WTC11 (cell line): ENCODE results near the gene ZNF236. TPM values are rescaled to one million over a fixed set of nuclear protein-coding genes. Genes with fewer than 3 reads are reported as not detected.

ENCODE experiments used
- ATAC-seq: fragments of 200-7000 bp; cut with Tn5 transposase; 2 replicates; pipeline ENCODE4 v1.10.0; 2021; ENCODE audit warnings: mild to moderate bottlenecking, moderate library complexity
- CTCF ChIA-PET: fragments of 300-600 bp; sonication (Branson Sonifier 250); formaldehyde crosslinking; loops from one replicate; lab custom pipeline; 2021; ENCODE audit warnings: antibody characterized with exemption; lab: Charles Lee
- POLR2A ChIA-PET: fragments of 350-600 bp; sonication (Branson Sonifier 250); formaldehyde crosslinking; loops from one replicate; lab custom pipeline; 2021; ENCODE audit warnings: antibody characterized with exemption; lab: Charles Lee
- DNase-seq: peaks from one replicate; pipeline ENCODE4 v3.0.0; 2021; ENCODE audit warnings: low spot score
- H3K27ac Mint-ChIP-seq: 2 replicates; pipeline ENCODE4 v1.8.0; 2021; ENCODE audit warnings: mixed read lengths
- H3K27me3 Mint-ChIP-seq: 2 replicates; pipeline ENCODE4 v1.8.0; 2021; ENCODE audit warnings: low read depth, mild to moderate bottlenecking, moderate library complexity, mixed read lengths
- H3K36me3 Mint-ChIP-seq: 2 replicates; pipeline ENCODE4 v1.8.0; 2021; ENCODE audit warnings: mixed read lengths
- H3K4me1 Mint-ChIP-seq: 2 replicates; pipeline ENCODE4 v1.8.0; 2022; ENCODE audit warnings: mixed read lengths
- H3K4me3 Mint-ChIP-seq: 2 replicates; pipeline ENCODE4 v1.8.0; 2021; ENCODE audit warnings: mild to moderate bottlenecking, moderate library complexity, mixed read lengths
- H3K9me3 Mint-ChIP-seq: 2 replicates; pipeline ENCODE4 v1.8.0; 2021; ENCODE audit warnings: mixed read lengths
- CREB1 ChIP-seq: sonication (generic); formaldehyde crosslinking; IDR thresholded peaks from 2 replicates; pipeline ENCODE4 v1.8.0; 2023; ENCODE audit warnings: mild to moderate bottlenecking, missing genetic modification reagents
- ELF4 ChIP-seq: sonication (generic); formaldehyde crosslinking; IDR thresholded peaks from 2 replicates; pipeline ENCODE4 v1.8.1; 2022; ENCODE audit warnings: low read depth, mild to moderate bottlenecking, moderate library complexity, missing genetic modification reagents
- EMX1 ChIP-seq: fragments of 250-450 bp; sonication (Bioruptor Pico); IDR thresholded peaks from 2 replicates; pipeline ENCODE4 v1.8.0; 2021; ENCODE audit warnings: mild to moderate bottlenecking
- FOXP1 ChIP-seq: sonication (generic); formaldehyde crosslinking; IDR thresholded peaks from 2 replicates; pipeline ENCODE4 v1.8.0; 2022; ENCODE audit warnings: missing genetic modification reagents, mild to moderate bottlenecking, moderate library complexity, borderline replicate concordance
- GTF2I ChIP-seq: fragments of 250-450 bp; sonication (Bioruptor Pico); conservative IDR thresholded peaks from 2 replicates; pipeline ENCODE4 v1.4.0; 2021; ENCODE audit warnings: mild to moderate bottlenecking
- HMGA2 ChIP-seq: fragments of 250-450 bp; sonication (Bioruptor Pico); IDR thresholded peaks from 2 replicates; pipeline ENCODE4 v1.4.0; 2021; ENCODE audit warnings: mild to moderate bottlenecking, moderate library complexity
- NFATC4 ChIP-seq: fragments of 250-450 bp; sonication (Bioruptor Pico); IDR thresholded peaks from 2 replicates; pipeline ENCODE4 v1.9.0; 2021; ENCODE audit warnings: mild to moderate bottlenecking
- TEAD1 ChIP-seq: sonication (generic); formaldehyde crosslinking; IDR thresholded peaks from 2 replicates; pipeline ENCODE4 v1.8.0; 2022; ENCODE audit warnings: mild to moderate bottlenecking, missing genetic modification reagents
- ZBTB21 ChIP-seq: sonication (generic); formaldehyde crosslinking; IDR thresholded peaks from 2 replicates; pipeline ENCODE4 v1.8.1; 2023; ENCODE audit warnings: mild to moderate bottlenecking, missing genetic modification reagents, borderline replicate concordance
- ZNF263 ChIP-seq: sonication (generic); formaldehyde crosslinking; IDR thresholded peaks from 2 replicates; pipeline ENCODE4 v1.8.1; 2022; ENCODE audit warnings: low read depth, mild to moderate bottlenecking, moderate library complexity, missing genetic modification reagents
- total RNA-seq: library from RNA; stranded (reverse); gene quantifications from 3 replicates; pipeline ENCODE4 v1.2.3, GENCODE V29; 2021
- TF ChIP-seq, protein P1 (sequence below): sonication (generic); formaldehyde crosslinking; IDR thresholded peaks from 2 replicates; pipeline ENCODE4 v1.8.1; 2023; ENCODE audit warnings: mild to moderate bottlenecking, missing genetic modification reagents, moderate library complexity
- TF ChIP-seq, protein P2 (sequence below): sonication (generic); formaldehyde crosslinking; IDR thresholded peaks from 2 replicates; pipeline ENCODE4 v1.8.0; 2022; ENCODE audit warnings: mild to moderate bottlenecking, missing genetic modification reagents
- TF ChIP-seq, protein P3 (sequence below): sonication (generic); formaldehyde crosslinking; IDR thresholded peaks from 2 replicates; pipeline ENCODE4 v1.8.1; 2022; ENCODE audit warnings: low read depth, mild to moderate bottlenecking, moderate library complexity, missing genetic modification reagents, borderline replicate concordance
- TF ChIP-seq, protein P4 (sequence below): fragments of 250-450 bp; sonication (Bioruptor Pico); conservative IDR thresholded peaks from 2 replicates; pipeline ENCODE4 v1.9.0; 2021; ENCODE audit warnings: mild to moderate bottlenecking
- TF ChIP-seq, protein P5 (sequence below): sonication (generic); formaldehyde crosslinking; IDR thresholded peaks from 2 replicates; pipeline ENCODE4 v1.8.1; 2022; ENCODE audit warnings: low read depth, missing genetic modification reagents, borderline replicate concordance
- TF ChIP-seq, protein P6 (sequence below): sonication (generic); formaldehyde crosslinking; IDR thresholded peaks from 2 replicates; pipeline ENCODE4 v1.8.1; 2023; ENCODE audit warnings: mild to moderate bottlenecking, missing genetic modification reagents
- TF ChIP-seq, protein P7 (sequence below): fragments of 250-450 bp; sonication (Bioruptor Pico); IDR thresholded peaks from 2 replicates; pipeline ENCODE4 v1.9.0; 2021; ENCODE audit warnings: moderate library complexity, mild to moderate bottlenecking, inconsistent platforms, borderline replicate concordance
- TF ChIP-seq, protein P8 (sequence below): sonication (generic); formaldehyde crosslinking; IDR thresholded peaks from 2 replicates; pipeline ENCODE4 v1.8.0; 2022; ENCODE audit warnings: mild to moderate bottlenecking, missing genetic modification reagents

The ZNF236 gene
- total RNA-seq, 1 experiment from 2014 or later, result 19.9 TPM

DNA sequence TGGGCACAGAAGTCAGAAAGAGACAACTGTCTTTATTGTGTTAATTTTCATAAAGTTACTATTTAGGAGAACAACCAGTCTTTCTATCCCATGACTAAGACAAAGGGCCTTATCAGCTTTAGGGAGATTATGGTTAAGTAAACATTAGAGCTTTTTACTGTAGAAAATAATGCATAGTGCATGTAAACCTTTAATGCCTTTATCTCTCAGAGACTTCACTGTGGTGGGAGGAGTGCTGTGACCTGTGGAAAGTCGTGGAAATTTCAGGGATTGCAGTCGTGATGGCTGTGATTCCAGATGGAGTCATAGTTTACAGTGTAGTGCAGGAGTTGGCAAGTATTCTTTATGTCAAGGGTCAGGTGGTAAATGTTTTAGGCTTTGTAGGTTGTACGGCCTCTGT lies 15.8 kb downstream of the ZNF236 start (continued):
- TF ChIP-seq, protein P1, sequence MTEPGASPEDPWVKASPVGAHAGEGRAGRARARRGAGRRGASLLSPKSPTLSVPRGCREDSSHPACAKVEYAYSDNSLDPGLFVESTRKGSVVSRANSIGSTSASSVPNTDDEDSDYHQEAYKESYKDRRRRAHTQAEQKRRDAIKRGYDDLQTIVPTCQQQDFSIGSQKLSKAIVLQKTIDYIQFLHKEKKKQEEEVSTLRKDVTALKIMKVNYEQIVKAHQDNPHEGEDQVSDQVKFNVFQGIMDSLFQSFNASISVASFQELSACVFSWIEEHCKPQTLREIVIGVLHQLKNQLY (CRISPR knock-in tag), result no peak
- TF ChIP-seq EMX1 (no peak), ZNF263 (CRISPR knock-in tag) (no peak), CREB1 (CRISPR knock-in tag) (no peak), ZBTB21 (no peak), HMGA2 (CRISPR knock-in tag) (no peak), GTF2I (CRISPR knock-in tag) (no peak), TEAD1 (CRISPR knock-in tag) (no peak), FOXP1 (no peak)
- TF ChIP-seq, protein P2, sequence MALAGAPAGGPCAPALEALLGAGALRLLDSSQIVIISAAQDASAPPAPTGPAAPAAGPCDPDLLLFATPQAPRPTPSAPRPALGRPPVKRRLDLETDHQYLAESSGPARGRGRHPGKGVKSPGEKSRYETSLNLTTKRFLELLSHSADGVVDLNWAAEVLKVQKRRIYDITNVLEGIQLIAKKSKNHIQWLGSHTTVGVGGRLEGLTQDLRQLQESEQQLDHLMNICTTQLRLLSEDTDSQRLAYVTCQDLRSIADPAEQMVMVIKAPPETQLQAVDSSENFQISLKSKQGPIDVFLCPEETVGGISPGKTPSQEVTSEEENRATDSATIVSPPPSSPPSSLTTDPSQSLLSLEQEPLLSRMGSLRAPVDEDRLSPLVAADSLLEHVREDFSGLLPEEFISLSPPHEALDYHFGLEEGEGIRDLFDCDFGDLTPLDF, result no peak
- TF ChIP-seq, protein P3, sequence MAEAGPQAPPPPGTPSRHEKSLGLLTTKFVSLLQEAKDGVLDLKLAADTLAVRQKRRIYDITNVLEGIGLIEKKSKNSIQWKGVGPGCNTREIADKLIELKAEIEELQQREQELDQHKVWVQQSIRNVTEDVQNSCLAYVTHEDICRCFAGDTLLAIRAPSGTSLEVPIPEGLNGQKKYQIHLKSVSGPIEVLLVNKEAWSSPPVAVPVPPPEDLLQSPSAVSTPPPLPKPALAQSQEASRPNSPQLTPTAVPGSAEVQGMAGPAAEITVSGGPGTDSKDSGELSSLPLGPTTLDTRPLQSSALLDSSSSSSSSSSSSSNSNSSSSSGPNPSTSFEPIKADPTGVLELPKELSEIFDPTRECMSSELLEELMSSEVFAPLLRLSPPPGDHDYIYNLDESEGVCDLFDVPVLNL (CRISPR knock-in tag), result no peak

DNA sequence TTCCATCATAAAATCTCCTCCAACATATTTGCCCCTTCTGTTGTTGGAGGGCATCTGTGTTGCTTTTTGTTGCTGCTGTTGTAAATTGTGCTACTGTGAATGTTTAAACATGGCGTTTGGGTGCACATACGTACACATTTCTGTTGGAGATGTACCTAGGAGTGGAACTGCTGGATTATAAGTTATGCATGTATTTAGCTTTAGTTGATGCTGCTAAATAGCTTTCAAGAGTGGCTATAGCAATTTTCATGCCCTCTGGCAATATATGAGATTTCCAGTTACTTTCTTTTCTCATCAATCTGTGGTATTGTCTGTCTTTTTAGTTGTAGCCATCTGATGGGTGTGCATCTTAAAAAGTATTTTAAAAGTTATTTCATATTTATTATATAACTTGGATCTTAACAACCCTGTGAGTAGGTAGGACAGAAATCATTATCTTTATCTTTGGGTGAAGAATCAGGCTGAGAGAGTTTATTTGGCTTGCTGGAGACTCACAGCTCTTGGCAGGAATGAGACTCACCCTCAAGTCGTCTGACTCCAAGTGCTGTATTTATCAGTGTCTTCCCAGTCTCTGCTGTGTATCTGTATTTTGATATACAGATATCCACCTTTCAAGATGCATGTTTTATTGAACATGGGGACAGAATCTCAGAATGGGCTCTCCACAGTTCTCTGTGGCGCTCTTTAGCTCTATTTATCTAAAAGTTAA lies 16.9 kb downstream of the ZNF236 start:
- ATAC-seq, result no peak
- ChIA-PET CTCF (no interaction called here), POLR2A (no interaction called here)

More for the DNA sequence above, 16.9 kb downstream of the ZNF236 start:
- TF ChIP-seq ELF4 (CRISPR knock-in tag) (no peak), ZBTB21 (no peak), NFATC4 (CRISPR knock-in tag) (no peak), TEAD1 (CRISPR knock-in tag) (no peak)
- TF ChIP-seq, protein P4, sequence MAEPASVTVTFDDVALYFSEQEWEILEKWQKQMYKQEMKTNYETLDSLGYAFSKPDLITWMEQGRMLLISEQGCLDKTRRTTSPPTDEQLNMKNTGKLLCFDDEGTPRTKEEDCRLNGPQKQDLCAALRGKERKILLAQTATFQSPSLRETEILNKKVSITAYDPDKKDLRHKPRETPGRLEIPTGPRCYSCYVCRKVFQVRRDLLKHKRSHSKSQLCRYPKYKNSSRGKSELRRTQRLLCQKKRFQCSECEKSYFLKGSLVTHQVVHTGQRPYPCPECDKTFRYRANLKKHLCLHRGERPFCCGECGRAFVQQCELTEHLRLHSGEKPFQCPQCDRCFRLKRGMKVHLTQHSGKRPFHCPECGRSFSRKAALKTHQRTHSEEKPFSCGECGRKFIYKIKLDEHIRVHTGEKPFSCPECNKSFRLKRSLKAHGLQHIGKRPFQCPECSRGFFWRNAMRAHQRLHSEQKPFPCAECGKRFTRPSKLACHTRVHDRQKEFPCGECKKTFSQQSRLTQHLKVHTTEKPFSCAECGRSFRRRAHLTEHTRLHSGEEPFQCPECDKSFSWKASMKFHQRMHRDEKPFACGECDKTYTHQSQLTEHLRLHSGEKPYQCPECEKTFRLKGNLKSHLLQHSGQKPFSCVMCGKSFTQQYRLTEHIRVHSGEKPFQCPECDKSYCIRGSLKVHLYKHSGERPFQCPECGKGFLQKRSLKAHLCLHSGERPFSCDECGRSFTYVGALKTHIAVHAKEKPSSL (CRISPR knock-in tag), result no peak
- TF ChIP-seq, protein P5, sequence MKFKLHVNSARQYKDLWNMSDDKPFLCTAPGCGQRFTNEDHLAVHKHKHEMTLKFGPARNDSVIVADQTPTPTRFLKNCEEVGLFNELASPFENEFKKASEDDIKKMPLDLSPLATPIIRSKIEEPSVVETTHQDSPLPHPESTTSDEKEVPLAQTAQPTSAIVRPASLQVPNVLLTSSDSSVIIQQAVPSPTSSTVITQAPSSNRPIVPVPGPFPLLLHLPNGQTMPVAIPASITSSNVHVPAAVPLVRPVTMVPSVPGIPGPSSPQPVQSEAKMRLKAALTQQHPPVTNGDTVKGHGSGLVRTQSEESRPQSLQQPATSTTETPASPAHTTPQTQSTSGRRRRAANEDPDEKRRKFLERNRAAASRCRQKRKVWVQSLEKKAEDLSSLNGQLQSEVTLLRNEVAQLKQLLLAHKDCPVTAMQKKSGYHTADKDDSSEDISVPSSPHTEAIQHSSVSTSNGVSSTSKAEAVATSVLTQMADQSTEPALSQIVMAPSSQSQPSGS (CRISPR knock-in tag), result no peak
- TF ChIP-seq, protein P6, sequence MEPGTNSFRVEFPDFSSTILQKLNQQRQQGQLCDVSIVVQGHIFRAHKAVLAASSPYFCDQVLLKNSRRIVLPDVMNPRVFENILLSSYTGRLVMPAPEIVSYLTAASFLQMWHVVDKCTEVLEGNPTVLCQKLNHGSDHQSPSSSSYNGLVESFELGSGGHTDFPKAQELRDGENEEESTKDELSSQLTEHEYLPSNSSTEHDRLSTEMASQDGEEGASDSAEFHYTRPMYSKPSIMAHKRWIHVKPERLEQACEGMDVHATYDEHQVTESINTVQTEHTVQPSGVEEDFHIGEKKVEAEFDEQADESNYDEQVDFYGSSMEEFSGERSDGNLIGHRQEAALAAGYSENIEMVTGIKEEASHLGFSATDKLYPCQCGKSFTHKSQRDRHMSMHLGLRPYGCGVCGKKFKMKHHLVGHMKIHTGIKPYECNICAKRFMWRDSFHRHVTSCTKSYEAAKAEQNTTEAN (CRISPR knock-in tag), result no peak
- TF ChIP-seq, protein P7, sequence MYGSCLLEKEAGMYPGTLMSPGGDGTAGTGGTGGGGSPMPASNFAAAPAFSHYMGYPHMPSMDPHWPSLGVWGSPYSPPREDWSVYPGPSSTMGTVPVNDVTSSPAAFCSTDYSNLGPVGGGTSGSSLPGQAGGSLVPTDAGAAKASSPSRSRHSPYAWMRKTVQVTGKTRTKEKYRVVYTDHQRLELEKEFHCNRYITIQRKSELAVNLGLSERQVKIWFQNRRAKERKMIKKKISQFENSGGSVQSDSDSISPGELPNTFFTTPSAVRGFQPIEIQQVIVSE (CRISPR knock-in tag), result no peak
- TF ChIP-seq, protein P8, sequence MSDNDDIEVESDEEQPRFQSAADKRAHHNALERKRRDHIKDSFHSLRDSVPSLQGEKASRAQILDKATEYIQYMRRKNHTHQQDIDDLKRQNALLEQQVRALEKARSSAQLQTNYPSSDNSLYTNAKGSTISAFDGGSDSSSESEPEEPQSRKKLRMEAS, result no peak
- Mint-ChIP-seq H3K27ac (peak overlapping the region; percentile 6; the same call in 1 of the 2 replicates), H3K4me3 (no peak overlapping the region), H3K4me1 (peaks cover 19% of the 10 kb centered on the region), H3K27me3 (no peaks in the 10 kb centered on the region), H3K9me3 (no peaks in the 10 kb centered on the region), H3K36me3 (no peaks in the 10 kb centered on the region)
- no peak for DNase-seq
